GM18505 (cell line): ENCODE results near the gene UBTD1.
"Not testable (repeated sequence)": the region's sequence is repeated elsewhere in the genome, so short reads cannot be mapped to it uniquely, and the experiment has no call there.

Experiments
- ATAC-seq: cut with Tn5 transposase; IDR thresholded peaks from one replicate; pipeline ENCODE4 v1.9.1; 2021; ENCODE audit not compliant: unreplicated experiment
- POLR2A ChIP-seq: IDR thresholded peaks from 4 replicates; pipeline ENCODE4 v1.6.1; 2011; ENCODE audit warnings: borderline replicate concordance; ENCODE audit not compliant: insufficient read depth, insufficient read length; ENCODE audit errors: extremely low read depth

UBTD1 gene

DNA sequence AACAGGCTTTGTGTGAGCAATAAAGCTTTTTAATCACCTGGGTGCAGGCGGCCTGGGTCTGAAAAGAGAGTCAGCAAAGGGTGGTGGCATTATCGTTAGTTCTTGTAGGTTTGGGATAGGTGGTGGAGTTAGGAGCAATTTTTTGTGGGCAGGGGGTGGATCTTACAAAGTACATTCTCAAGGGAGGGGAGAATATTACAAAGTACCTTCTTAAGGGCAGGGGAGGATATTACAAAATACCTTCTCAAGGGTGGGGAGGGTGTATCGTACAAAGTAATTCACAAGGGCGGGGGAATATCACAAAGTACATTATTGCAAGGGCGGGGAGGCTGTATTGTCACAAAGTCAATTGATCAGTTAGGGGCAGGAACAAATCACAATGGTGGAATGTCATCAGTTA, 63.6 kb downstream of the UBTD1 start:
- ATAC-seq = not testable (repeated sequence)

GRCh38 chr10:97563337-97563736, 64.6 kb downstream of the UBTD1 start:
- no peak for TF ChIP-seq POLR2A
- ATAC-seq = no peak

DNA sequence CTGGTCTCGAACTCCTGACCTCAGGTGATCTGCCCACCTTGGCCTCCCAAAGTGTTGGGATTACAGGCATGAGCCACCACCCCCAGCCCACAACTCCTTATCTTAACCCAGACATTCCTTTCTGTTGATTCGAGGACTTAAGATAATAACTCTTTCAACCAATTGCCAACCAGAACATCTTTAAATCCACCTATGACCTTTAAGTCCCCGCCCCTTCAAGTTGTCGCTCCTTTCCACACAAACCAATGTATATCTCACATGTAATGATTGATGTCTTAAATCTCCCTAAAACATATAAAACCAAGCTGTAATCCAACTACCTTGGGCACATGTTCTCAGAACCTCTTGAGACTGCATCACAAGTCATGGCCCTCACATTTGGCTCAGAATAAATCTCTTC, 66.1 kb downstream of the UBTD1 start:
- no peak for TF ChIP-seq POLR2A
- ATAC-seq = no peak

DNA sequence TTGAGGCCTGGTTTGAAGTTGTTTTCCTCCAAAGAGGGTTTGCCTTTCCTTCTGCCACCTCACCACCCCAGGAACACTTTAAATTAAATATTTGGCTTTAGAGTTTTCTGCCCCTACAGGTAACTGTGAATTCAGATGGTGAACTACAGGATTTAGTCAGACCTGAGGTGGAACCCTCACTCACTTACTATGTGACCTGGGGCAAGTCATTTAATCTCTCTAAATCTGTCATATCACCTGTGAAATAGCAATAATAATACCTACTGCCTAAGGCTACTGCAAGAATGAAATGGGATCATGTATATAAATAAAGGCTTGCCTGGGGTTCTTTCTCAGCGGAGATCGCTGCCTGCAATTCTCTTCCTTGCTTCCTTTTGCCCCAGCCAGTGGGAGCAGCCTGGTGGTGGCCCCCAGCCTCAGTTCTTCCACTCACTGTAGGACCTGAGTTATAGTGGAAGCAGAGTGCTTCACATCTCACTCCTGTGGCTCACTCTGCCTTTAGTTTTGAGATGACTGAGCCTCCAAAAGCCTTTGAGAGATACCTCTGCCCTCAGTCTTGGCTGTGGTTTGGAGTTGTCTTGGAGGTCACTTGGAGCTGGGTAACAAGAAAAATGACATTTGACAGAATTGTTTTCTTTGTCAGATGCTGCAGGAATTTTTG, 67.7 kb downstream of the UBTD1 start:
- no peak for TF ChIP-seq POLR2A
- no peak for ATAC-seq

- no peak for ATAC-seq
- TF ChIP-seq POLR2A = no peak
Measured at GRCh38 chr10:97567891-97568290, 69.2 kb downstream of the UBTD1 start.

- no peak for ATAC-seq
Measured at GRCh38 chr10:97570146-97570788, 71.5 kb downstream of the UBTD1 start.

DNA sequence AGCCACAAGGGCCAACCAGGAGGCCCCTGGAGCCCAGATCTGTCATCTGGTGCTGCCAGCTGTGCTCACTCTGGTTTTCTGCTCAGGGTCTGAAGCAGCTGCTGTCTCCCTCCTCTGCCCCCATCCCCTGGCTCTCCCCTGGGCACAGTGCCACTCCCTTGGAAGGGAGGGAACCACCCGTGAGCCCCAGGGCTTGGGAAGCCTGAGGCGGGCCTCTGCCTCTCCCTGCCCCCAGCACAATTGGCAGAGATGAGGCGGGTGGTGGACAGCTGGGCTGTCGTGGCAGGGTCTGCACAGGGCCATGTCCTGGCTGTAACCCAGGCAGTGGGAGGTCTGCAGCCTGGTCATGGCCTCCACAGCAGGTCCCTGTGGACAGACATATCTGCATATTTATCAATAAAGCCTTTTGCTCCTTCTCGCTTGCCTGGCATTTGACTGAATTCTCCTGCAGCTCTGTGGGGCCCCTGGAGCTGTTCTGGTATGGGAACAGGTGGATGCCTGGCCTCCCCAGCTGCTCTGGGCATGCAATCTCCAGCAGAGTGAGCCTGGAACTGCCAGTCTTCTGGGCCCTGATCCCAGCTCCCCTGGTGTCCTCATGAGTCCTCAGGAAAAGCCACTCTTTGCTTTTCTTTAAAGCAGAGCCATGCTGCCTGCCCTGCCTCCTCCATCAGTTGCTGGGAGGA, 72.2 kb downstream of the UBTD1 start:
- no peak for TF ChIP-seq POLR2A
- ATAC-seq = no peak

More at GRCh38 chr10:97570146-97570788, 71.5 kb downstream of the UBTD1 start:
- TF ChIP-seq POLR2A = no peak

GRCh38 chr10:97571622-97572021, 72.9 kb downstream of the UBTD1 start:
- no peak for ATAC-seq
- no peak for TF ChIP-seq POLR2A

GRCh38 chr10:97572214-97572989, 73.7 kb downstream of the UBTD1 start, which contains the start of gene ANKRD2:
ANKRD2 (plus strand) TSS chr10:97572779; CDS start chr10:97572789, 10 bp downstream.
- no peak for ATAC-seq
- no peak for TF ChIP-seq POLR2A

DNA sequence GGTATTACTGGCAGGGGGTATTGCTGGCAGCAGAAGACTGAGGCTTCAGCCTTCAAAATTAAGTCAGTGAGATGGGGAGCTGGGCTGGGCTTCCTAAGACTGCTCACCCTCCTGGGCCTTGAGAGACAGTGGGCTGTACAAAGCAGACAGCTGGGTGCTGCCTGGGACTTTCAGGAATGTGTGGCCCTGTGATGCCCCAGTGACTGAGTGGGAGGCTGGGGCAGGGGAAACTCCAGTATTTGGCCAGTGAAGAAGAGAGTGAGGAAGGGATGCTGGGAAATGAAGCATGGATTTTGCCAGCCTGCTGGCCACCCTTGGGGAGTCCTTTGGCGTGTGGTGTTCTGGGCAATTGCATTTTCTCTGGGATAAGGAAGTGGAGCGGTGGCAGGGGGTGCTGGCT, 74.3 kb downstream of the UBTD1 start:
- TF ChIP-seq POLR2A = no peak
- no peak for ATAC-seq

DNA sequence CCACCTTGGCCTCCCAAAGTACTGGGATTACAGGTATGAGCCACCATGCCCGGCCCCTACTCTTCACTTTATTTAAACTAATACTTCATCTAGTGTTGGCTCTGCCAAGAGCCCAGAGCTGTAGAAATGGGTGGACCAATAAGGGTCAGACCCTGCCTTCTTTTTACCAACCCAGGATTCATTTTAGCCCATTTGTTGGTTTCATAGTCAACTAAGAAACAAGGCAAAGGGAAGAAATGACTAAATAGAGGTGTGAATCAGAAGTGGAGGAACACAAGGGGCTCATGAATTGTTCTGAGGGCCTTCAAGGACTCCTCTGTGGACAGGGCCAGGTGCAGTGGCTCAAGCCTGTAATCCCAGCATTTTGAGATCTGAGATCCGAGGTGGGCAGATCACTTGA, 74.9 kb downstream of the UBTD1 start:
- no peak for TF ChIP-seq POLR2A
- no peak for ATAC-seq

DNA sequence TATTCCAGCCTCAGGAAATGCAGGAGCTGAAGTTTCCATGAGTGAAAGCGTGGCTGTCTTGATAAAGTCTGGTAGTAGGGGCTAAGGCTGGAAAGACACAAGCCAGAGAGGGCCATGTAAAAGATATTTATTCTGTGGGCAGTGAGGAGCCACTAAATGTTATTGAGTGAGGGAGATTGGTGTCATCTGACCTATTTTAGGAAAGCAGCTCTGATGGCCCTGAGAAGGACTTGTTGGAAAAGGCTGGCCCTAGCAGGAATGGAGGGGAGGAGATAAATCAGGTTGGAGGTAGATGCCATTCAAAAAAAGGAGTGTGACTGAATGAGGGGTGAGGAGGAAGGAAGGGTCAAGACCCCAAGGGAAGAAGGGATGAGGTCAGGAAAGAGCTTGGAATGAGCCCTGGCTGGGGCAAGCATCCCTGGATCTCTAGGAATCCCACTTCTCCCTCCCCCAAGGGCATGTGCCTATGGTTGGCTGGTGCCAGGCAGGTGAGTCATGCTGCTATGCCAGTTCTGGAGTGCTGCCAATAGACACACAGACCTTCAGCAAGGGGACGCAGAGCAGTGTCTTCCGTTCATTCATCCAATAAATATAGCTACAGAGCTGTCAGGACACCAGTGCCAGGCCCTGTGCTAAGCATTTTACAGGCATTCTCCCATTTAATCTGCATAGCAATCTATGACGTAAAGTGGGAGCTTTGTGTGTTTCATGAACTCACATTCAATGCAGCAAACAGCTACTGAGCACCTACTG, 75.8 kb downstream of the UBTD1 start:
- no peak for TF ChIP-seq POLR2A
- no peak for ATAC-seq
